SK-N-SH (cell line): ENCODE data around the gene RB1.

ENCODE experiments used
- CHD2 ChIP-seq: fragments of 150-350 bp; IDR thresholded peaks from 2 replicates; pipeline ENCODE4 v1.6.1; 2018; ENCODE audit warnings: low read length; ENCODE audit not compliant: partially characterized antibody
- MEF2A ChIP-seq: IDR thresholded peaks from 2 replicates; pipeline ENCODE4 v1.4.0; 2012; ENCODE audit warnings: low read depth, borderline replicate concordance
- MXI1 ChIP-seq: IDR thresholded peaks from 2 replicates; pipeline ENCODE4 v1.6.1; 2012; ENCODE audit warnings: mild to moderate bottlenecking, low read depth, low read length, improper control_type of control experiment
- NRF1 ChIP-seq: IDR thresholded peaks from 2 replicates; pipeline ENCODE4 v1.6.1; 2012; ENCODE audit warnings: low read depth, mild to moderate bottlenecking, low read length
- RAD21 ChIP-seq: IDR thresholded peaks from 2 replicates; pipeline ENCODE4 v1.6.1; 2012; ENCODE audit warnings: mild to moderate bottlenecking, low read length
- TAF1 ChIP-seq: IDR thresholded peaks from 2 replicates; pipeline ENCODE4 v1.6.1; 2012; ENCODE audit warnings: low read depth, mild to moderate bottlenecking, low read length, moderate library complexity, borderline replicate concordance
- YY1 ChIP-seq: IDR thresholded peaks from 2 replicates; pipeline ENCODE4 v1.4.0; 2012; ENCODE audit warnings: low read depth, mild to moderate bottlenecking
- TF ChIP-seq, protein P1 (sequence below): fragments of 200-600 bp; sonication (generic); IDR thresholded peaks from 2 replicates; pipeline ENCODE4 v1.6.1; 2017; ENCODE audit warnings: antibody characterized with exemption, mild to moderate bottlenecking, moderate library complexity
- TF ChIP-seq, protein P2 (sequence below): fragments of 150-350 bp; IDR thresholded peaks from 2 replicates; pipeline ENCODE4 v1.6.1; 2017; ENCODE audit warnings: antibody characterized with exemption, low read length, low read depth, borderline replicate concordance
- TF ChIP-seq, protein P3 (sequence below): IDR thresholded peaks from 2 replicates; pipeline ENCODE4 v1.6.1; 2012; ENCODE audit warnings: mild to moderate bottlenecking, low read depth, low read length, moderate library complexity

DNA sequence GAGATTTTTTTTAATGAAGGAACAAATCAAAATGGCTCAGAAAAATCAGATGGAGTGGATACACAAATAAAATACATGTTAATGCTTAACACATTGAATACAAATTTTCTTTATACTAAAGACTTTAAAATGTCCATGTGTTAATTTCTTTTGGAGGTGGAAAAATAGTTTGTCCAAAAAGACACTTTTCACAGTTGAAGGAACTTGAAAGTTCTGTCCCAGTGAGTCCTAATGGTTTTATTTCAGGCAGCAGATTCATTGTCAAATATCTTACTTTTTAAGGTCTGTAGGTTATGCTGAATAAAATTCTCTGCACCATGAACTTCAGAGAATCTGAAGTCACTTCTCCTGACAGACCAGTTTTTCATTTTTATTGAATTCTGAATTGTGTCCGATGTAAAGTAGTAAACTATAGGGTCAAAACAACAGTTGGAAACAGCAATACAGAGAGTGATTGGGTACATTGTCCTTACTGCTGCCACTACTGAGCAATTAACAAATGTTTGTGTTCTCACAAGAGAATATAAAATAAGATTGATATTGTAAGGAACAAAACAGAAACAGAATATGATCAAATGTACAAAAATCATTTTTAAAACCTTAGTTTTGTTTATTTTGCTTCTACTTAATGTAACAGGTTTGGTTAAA, 107.7 kb downstream of the RB1 start:
- TF ChIP-seq, protein P1, sequence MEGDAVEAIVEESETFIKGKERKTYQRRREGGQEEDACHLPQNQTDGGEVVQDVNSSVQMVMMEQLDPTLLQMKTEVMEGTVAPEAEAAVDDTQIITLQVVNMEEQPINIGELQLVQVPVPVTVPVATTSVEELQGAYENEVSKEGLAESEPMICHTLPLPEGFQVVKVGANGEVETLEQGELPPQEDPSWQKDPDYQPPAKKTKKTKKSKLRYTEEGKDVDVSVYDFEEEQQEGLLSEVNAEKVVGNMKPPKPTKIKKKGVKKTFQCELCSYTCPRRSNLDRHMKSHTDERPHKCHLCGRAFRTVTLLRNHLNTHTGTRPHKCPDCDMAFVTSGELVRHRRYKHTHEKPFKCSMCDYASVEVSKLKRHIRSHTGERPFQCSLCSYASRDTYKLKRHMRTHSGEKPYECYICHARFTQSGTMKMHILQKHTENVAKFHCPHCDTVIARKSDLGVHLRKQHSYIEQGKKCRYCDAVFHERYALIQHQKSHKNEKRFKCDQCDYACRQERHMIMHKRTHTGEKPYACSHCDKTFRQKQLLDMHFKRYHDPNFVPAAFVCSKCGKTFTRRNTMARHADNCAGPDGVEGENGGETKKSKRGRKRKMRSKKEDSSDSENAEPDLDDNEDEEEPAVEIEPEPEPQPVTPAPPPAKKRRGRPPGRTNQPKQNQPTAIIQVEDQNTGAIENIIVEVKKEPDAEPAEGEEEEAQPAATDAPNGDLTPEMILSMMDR = no peak
- no peak for TF ChIP-seq TAF1
- TF ChIP-seq YY1 = no peak
- no peak for TF ChIP-seq CHD2
- TF ChIP-seq, protein P2, sequence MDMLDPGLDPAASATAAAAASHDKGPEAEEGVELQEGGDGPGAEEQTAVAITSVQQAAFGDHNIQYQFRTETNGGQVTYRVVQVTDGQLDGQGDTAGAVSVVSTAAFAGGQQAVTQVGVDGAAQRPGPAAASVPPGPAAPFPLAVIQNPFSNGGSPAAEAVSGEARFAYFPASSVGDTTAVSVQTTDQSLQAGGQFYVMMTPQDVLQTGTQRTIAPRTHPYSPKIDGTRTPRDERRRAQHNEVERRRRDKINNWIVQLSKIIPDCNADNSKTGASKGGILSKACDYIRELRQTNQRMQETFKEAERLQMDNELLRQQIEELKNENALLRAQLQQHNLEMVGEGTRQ = no peak
- TF ChIP-seq RAD21 = no peak
- TF ChIP-seq MEF2A = no peak
- TF ChIP-seq, protein P3, sequence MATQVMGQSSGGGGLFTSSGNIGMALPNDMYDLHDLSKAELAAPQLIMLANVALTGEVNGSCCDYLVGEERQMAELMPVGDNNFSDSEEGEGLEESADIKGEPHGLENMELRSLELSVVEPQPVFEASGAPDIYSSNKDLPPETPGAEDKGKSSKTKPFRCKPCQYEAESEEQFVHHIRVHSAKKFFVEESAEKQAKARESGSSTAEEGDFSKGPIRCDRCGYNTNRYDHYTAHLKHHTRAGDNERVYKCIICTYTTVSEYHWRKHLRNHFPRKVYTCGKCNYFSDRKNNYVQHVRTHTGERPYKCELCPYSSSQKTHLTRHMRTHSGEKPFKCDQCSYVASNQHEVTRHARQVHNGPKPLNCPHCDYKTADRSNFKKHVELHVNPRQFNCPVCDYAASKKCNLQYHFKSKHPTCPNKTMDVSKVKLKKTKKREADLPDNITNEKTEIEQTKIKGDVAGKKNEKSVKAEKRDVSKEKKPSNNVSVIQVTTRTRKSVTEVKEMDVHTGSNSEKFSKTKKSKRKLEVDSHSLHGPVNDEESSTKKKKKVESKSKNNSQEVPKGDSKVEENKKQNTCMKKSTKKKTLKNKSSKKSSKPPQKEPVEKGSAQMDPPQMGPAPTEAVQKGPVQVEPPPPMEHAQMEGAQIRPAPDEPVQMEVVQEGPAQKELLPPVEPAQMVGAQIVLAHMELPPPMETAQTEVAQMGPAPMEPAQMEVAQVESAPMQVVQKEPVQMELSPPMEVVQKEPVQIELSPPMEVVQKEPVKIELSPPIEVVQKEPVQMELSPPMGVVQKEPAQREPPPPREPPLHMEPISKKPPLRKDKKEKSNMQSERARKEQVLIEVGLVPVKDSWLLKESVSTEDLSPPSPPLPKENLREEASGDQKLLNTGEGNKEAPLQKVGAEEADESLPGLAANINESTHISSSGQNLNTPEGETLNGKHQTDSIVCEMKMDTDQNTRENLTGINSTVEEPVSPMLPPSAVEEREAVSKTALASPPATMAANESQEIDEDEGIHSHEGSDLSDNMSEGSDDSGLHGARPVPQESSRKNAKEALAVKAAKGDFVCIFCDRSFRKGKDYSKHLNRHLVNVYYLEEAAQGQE = no peak
- TF ChIP-seq MXI1 = no peak
- TF ChIP-seq NRF1 = no peak
